ENCODE results near the gene DCC.

DNA sequence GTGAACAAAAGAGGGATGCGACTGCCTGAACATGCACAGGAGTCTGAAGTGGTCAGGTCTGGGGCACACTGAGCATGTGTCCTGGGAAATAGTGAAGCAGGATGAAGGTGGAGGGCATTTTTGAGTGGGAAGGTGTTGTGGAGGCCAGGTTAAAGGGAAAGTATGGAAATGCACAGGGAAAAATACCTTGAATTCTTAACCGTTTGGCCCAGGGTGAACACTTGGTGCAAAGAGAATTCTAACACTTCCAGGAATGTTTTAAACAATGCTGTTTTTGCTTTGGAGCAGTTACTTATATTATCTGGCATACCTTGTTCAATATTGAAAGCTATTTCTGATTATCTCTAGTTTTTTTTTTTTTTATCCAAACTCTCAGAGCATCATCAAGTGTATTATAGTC lies 623.5 kb downstream of the DCC start:
- TF ChIP-seq, protein P1, sequence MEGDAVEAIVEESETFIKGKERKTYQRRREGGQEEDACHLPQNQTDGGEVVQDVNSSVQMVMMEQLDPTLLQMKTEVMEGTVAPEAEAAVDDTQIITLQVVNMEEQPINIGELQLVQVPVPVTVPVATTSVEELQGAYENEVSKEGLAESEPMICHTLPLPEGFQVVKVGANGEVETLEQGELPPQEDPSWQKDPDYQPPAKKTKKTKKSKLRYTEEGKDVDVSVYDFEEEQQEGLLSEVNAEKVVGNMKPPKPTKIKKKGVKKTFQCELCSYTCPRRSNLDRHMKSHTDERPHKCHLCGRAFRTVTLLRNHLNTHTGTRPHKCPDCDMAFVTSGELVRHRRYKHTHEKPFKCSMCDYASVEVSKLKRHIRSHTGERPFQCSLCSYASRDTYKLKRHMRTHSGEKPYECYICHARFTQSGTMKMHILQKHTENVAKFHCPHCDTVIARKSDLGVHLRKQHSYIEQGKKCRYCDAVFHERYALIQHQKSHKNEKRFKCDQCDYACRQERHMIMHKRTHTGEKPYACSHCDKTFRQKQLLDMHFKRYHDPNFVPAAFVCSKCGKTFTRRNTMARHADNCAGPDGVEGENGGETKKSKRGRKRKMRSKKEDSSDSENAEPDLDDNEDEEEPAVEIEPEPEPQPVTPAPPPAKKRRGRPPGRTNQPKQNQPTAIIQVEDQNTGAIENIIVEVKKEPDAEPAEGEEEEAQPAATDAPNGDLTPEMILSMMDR (conservative IDR thresholded peaks at IDR 0.05; ENCODE audit: low read depth, low read length): no peak
- TF ChIP-seq EZH2 (IDR thresholded peaks at IDR 0.05; ENCODE audit: low read length, unreplicated experiment): no peak
- TF ChIP-seq EZH2phosphoT487 (IDR thresholded peaks at IDR 0.05; ENCODE audit: borderline replicate concordance, low read length): no peak

All from PC-3 (cell line).